Tibial nerve (tissue), 3 donors: ENCODE data around the gene MAML2.

ENCODE experiments used
- CTCF ChIP-seq, 5 experiments: fragments of 200-600 bp in 3 of 5; fragments of 450-650 bp in 2 of 5; sonication (generic) in 3 of 5; IDR thresholded peaks; one replicate each; pipeline ENCODE4 v1.5.1; 2016 to 2019; ENCODE audit warnings: antibody characterized with exemption in 5 of 5, mild to moderate bottlenecking in 3 of 5, moderate library complexity in 2 of 5
- POLR2A ChIP-seq, 2 donors: fragments of 450-650 bp; IDR thresholded peaks; one replicate each; pipeline ENCODE4 v1.6.1; 2017; ENCODE audit warnings: antibody characterized with exemption in 2 of 2, mild to moderate bottlenecking in 2 of 2, moderate library complexity in 2 of 2

DNA sequence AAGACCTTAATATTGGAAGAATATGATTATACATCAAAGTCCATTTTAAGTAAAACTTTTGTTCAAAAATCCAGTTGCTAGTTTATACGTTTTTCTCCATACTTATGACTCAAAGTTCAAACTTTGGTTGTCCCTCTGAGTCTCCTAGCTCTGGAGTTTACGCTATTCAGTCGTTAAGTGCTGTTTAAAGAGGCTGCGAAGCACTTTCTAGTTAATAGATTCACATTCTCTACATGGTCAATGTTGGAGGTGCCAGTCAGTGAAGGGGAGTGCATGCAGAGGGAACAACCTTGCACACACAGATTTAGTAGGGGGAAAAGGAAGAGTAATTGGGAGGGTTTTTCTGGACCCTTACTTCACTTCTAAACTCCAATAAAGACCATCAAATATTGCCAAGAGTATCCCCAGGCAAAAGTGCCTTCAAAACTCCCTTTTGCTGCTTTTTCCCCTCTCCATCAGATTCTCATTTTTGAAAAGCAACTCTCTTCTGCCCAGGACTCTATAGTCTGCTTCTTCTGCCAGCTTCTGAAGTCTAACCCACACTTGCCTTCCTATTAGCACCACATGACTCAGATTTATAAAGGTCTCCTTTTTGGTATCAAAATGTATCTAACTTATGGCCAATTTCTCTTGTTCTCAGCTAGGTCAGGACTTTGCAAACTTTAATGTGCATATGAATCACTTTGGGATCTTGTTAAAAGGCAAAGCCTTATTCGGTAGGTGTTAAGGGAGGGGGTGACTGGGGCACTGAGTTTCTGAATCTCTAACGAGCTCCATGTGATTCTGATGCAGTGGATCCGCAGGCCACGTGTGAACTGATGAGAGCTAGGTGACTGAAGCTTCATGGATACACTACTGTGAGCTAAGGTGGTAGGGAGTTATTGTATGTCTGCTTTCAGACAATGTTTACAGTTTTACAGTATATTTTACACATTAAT is 322.9 kb downstream of the MAML2 start:
- TF ChIP-seq POLR2A (IDR thresholded peaks at IDR 0.05) (no peak), CTCF (IDR thresholded peaks at IDR 0.05) (no peak)
